GM10847 (cell line): Measurements from ENCODE around the gene SHLD1.

Experiments
- POLR2A ChIP-seq: IDR thresholded peaks from 2 replicates; pipeline ENCODE4 v1.6.1; 2011; ENCODE audit not compliant: insufficient read length; ENCODE audit errors: extremely low read depth

SHLD1 gene

GRCh38 chr20:5749952-5750779 lies at the start of gene SHLD1:
Gene SHLD1, plus strand, starts transcription at chr20:5750401. Its CDS starts 22,465 bp downstream, at chr20:5772866.
- peak; percentile 47 for TF ChIP-seq POLR2A

GRCh38 chr20:5703681-5704101 lies 46.5 kb upstream of the SHLD1 start:
- no peak for TF ChIP-seq POLR2A

GRCh38 chr20:5705827-5706226 lies 44.4 kb upstream of the SHLD1 start:
- TF ChIP-seq POLR2A, result no peak

- TF ChIP-seq POLR2A, result no peak
Measured at GRCh38 chr20:5706797-5707196, 43.4 kb upstream of the SHLD1 start.

GRCh38 chr20:5710551-5710950 lies 39.6 kb upstream of the SHLD1 start:
- TF ChIP-seq POLR2A, result no peak

- no peak for TF ChIP-seq POLR2A
Measured at GRCh38 chr20:5714261-5715041, 35.8 kb upstream of the SHLD1 start.

GRCh38 chr20:5715071-5715841 lies 34.9 kb upstream of the SHLD1 start:
- TF ChIP-seq POLR2A, result no peak

GRCh38 chr20:5716953-5717352 lies 33.2 kb upstream of the SHLD1 start:
- no peak for TF ChIP-seq POLR2A

- TF ChIP-seq POLR2A, result no peak
Measured at GRCh38 chr20:5718896-5719595, 31.2 kb upstream of the SHLD1 start.

- TF ChIP-seq POLR2A, result no peak
Measured at GRCh38 chr20:5719861-5720403, 30.3 kb upstream of the SHLD1 start.

- TF ChIP-seq POLR2A, result no peak
Measured at GRCh38 chr20:5720696-5721095, 29.5 kb upstream of the SHLD1 start.

GRCh38 chr20:5722927-5723326 lies 27.3 kb upstream of the SHLD1 start:
- TF ChIP-seq POLR2A, result no peak

- TF ChIP-seq POLR2A, result no peak
Measured at GRCh38 chr20:5727018-5727515, 23.1 kb upstream of the SHLD1 start.

- TF ChIP-seq POLR2A, result no peak
Measured at GRCh38 chr20:5729348-5729747, 20.9 kb upstream of the SHLD1 start.

GRCh38 chr20:5730131-5730530 lies 20.1 kb upstream of the SHLD1 start:
- TF ChIP-seq POLR2A, result no peak
